ENCODE data around the gene MAMSTR.
A peak's percentile ranks its signal among the peaks of the same experiment; 100 is the strongest.
"Not testable (repeated sequence)": the region's sequence is repeated elsewhere in the genome, so short reads cannot be mapped to it uniquely, and the experiment has no call there.

MAMSTR gene

DNA sequence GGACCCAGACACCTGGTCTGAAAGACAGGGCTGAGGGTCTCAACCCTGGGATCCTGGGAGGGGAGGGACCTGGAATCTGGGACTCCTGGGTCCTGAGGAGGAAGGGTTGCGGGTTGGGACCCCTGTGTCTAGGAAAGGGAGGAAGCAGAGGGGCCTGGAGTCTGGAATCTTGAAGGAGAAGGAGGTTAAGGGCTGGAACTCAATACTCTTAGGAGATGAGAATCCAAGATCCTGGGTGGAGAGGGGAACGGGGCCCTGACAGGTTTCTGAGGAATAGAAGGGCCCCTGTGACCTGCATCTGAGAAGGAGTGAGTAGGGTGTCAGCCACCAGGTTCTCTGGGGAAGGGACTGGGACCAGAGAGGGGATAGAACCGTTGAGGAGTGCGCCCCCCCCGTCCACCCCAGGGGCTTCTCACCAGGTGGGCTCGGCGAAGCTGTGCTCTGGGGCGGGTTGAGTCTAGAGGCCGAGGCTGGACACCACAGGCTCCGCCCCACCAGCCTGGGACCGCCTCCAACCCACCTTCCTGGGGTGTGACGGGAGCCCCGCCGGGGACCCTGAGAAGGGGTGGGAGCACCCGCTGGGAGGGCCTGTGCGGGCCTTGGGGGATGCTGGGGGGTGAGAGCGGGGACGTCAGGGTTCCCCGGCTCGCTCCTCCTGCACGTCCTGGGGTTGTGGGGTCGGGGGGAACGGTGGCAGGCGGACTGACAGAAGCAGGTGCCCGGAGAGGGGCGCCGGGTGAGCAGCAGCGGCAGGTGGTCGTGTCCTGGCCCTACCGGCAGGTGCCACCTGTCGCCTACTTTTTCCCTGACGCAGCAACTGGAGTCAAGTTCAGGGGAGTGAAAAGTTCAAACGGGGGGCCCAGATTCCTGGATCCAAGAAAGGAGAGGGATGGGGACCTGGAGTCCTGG, at the start of gene MAMSTR:
TSS of gene MAMSTR (minus strand) at position 463 of the 909 bp plus-strand sequence. CDS start 694 bp downstream, outside the sequence.
- no peak for DNase-seq

GRCh38 chr19:48768994-48769713, 49.6 kb upstream of the MAMSTR start:
- no peak for DNase-seq

DNA sequence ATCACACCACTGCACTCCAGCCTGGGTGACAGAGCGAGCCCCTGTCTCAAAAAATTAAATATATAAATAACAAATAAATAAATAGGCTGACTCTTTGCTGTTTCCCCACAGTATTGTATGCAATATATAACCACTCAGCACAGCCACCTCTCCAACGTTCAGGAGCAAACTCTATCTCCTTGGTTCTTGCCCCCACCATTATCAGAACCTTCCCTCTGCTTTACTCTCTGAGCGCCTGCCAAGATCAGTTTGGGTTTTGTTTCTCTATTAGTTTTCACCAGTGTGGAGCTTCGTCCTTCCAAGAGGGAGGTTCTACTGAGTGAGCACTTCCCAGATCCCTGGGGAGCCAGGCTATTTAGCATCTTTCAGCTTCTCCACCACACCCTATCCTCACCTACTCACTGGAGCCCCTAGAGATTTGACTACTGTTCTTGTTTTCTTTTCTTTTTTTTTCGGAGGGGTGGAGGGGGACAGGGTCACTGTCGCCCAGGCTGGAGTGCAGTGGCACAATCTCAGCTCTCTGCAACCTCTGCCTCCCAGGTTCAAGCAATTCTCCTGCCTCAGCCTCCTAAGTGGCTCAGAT, 48.7 kb upstream of the MAMSTR start:
- DNase-seq: not testable (repeated sequence)

- not testable (repeated sequence) for DNase-seq
Measured at GRCh38 chr19:48765816-48766215, 46.3 kb upstream of the MAMSTR start.

DNA sequence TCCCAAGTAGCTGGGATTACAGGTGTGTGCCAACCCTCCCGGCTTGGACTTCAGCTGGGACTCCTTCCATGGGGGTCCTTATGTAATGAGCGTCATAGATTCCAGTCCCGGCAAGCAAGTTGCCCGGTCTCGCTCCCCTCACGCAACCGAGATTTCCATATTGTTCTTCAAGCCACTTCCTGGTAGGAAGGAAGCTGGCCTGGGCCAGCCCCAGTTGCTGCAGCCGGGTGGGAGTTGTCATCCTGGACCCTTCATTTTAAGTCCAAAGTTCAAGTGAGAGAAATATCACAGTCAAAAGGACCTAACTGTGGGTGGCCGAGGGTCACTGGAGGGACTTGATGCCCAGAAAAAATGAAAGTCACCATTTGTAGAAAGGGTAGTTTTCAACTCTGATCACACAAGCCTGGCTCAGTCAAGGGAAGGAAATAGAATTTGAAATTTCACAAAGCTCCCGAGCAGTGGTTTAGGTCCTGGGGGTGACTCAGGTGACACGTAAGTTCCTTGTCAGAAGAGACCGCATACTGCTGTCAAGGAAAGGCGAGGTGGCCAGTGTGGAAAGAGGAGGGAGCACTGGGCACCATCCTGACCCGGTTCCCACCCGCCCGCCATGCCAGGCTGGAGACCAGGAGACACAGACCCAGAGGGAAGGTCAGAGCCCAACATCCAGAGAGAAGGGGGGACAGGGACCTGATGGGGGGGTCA, 41.1 kb upstream of the MAMSTR start:
- DNase-seq: no peak

- no peak for DNase-seq
Measured at GRCh38 chr19:48757741-48758144, 38.2 kb upstream of the MAMSTR start.

- no peak for DNase-seq
Measured at GRCh38 chr19:48757089-48757675, 37.7 kb upstream of the MAMSTR start.

GRCh38 chr19:48756686-48757085, 37.2 kb upstream of the MAMSTR start:
- no peak for DNase-seq

DNA sequence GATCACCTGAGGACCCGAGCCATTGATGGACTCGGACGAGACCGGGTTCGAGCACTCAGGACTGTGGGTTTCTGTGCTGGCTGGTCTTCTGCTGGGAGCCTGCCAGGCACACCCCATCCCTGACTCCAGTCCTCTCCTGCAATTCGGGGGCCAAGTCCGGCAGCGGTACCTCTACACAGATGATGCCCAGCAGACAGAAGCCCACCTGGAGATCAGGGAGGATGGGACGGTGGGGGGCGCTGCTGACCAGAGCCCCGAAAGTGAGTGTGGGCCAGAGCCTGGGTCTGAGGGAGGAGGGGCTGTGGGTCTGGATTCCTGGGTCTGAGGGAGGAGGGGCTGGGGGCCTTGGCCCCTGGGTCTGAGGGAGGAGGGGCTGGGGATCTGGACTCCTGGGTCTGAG, 36.7 kb upstream of the MAMSTR start:
- no peak for DNase-seq

DNA sequence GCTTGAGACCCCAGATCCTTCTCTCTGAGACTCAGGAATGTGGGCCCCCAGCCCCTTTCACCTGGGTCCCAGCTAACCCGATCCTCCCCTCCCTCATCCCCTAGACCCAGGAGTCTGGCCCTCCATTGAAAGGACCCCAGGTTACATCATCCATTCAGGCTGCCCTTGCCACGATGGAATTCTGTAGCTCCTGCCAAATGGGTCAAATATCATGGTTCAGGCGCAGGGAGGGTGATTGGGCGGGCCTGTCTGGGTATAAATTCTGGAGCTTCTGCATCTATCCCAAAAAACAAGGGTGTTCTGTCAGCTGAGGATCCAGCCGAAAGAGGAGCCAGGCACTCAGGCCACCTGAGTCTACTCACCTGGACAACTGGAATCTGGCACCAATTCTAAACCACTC, 36.3 kb upstream of the MAMSTR start:
- DNase-seq: no peak

- no peak for DNase-seq
Measured at GRCh38 chr19:48755084-48755641, 35.6 kb upstream of the MAMSTR start, which contains the start of gene FGF21. TSS of gene FGF21 (plus strand) at chr19:48755524. CDS start at chr19:48756237, 713 bp downstream.

DNA sequence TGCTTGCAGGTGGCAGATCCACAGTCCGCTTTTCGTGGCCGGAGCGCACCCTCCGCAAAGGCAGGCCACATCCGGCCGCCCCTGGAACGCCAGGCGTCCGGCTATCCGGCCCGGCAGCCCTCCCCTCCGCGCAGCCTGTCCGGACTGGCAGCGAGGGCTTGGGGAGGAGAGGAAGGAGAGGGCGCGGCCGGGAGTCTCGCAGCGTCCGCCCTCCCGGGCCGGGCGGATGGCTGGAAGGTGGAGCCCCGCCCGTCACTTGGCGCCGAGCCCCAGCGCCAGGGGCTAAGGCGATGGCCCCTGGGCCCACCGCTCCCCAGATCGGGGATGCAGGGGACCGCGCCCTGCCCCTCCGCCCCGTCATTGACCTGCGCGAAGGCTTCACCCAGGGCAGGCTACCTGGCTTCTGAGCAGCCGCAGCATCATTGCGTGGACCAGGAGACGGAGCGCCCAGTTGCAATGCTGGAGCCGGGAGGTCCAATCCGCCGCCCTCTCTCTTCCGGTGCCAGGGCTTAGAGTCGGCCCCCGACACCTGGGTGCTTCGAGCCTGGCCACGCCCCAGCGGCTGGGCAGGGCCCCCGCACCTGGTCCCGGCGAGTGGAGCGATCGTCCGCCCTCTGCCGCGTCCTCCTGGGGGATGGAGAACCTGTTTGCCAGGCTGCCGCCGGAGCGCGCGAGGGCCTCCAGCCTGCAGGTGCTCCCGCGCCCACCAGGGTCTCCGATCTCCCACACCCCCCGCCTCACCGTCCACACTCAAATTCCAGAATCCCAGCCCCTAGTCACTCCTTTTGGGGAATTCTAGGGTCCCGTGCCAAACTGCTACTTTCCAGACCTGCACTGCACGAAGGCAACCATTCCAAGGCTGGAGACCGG, 33.2 kb upstream of the MAMSTR start, which contains the start of gene FUT1:
TSS of gene FUT1 (minus strand) at position 146 of the 870 bp plus-strand sequence. CDS start 1,360 bp downstream, outside the sequence.
- DNase-seq: no peak

GRCh38 chr19:48751845-48752495, 32.4 kb upstream of the MAMSTR start:
- DNase-seq: no peak

- no peak for DNase-seq
Measured at GRCh38 chr19:48750771-48751504, 31.4 kb upstream of the MAMSTR start.

DNA sequence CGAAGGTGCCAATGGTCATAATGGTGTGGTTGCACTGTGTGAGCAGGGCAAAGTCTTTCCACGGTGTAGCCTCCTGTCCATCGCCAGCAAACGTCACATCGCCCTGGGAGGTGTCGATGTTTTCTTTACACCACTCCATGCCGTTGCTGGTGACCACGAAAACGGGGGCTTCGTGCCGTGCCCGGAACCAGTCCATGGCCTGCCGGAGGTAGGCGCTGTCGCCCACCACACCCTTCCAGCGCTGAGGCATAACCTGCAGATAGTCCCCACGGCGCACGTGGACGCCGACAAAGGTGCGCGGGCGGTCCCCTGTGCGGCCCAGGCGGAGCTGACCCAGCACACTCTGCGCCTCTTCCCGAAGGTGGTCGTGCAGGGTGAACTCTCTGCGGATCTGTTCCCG, 30.8 kb upstream of the MAMSTR start:
- DNase-seq: no peak

- no peak for DNase-seq
Measured at GRCh38 chr19:48749571-48750198, 30.2 kb upstream of the MAMSTR start.

DNA sequence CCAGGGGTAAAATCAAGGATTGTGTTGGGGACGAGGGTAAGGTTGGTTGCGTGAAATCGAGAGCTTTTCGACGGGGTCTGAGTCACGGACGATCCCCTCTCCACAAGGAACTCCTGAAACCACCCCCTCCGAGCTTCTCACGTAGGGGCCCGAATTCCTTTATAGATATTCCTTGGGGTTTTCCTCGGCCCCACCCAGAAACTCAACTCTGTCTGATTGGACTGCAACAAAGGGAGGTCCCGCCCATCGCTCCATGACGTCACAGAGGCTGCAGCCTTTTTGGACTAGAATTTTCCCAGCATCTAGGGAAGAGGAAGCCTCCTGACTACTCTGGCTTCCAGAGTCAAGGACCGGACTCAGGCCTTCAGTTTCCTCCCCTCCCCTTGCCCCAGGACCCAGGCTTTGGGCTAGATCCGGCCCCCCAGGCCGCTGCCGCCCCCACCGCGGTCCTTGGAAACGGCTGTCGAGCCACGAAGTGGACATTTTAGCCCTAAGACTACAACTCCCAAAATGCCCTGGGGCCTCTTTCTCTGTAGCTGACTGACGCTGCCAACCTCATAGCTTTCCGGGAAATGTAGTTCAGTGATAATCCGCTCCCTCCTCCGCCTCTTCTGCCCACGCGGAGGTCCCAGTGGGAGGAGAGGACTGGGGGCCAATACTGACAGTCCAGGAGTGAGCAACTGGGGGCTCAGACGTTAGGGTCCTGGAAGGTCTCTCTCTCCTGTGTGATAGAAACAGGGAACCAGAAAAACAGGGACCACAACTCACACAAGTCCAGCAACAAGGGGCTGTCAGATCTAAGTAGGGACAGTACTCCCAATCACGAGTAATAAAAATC, 27.4 kb upstream of the MAMSTR start, which contains the start of gene IZUMO1:
TSS of gene IZUMO1 (minus strand) at position 172 of the 838 bp plus-strand sequence. CDS start 1,050 bp downstream, outside the sequence.
- peak; percentile 47 to 50 for DNase-seq

- DNase-seq: no peak
Measured at GRCh38 chr19:48746110-48746509, 26.6 kb upstream of the MAMSTR start.
